OCI-LY3 (cell line): Measurements from ENCODE around the gene TMEM178A.

ENCODE experiments used
- H2AFZ ChIP-seq: fragments of 200-600, 300-600 bp; shearing (Covaris generic); 2 replicates; pipeline ENCODE4 v1.6.0; 2014; ENCODE audit warnings: antibody characterized with exemption, low read depth, low read length
- H3K27ac ChIP-seq: fragments of 200-600, 300-600 bp; sonication (generic); 2 replicates; pipeline ENCODE4 v1.5.1; 2014; ENCODE audit warnings: mild to moderate bottlenecking, low read length, moderate library complexity, mixed read lengths
- H3K27me3 ChIP-seq: fragments of 200-600, 300-600 bp; sonication (generic); 2 replicates; pipeline ENCODE4 v1.6.1; 2014; ENCODE audit warnings: low read depth, low read length, mixed read lengths
- H3K36me3 ChIP-seq: fragments of 200-600, 300-600 bp; sonication (generic); replicated peaks from 2 replicates; pipeline ENCODE3; 2014; ENCODE audit warnings: low read depth, low read length, mixed read lengths
- H3K4me1 ChIP-seq: fragments of 300-600, 200-600 bp; sonication (generic); 2 replicates; pipeline ENCODE4 v1.6.1; 2014; ENCODE audit warnings: low read length, mixed read lengths
- H3K4me2 ChIP-seq: fragments of 200-600, 300-600 bp; sonication (generic); 2 replicates; pipeline ENCODE4 v1.6.1; 2014; ENCODE audit warnings: low read length, mixed read lengths
- H3K4me3 ChIP-seq: fragments of 300-600, 200-600 bp; sonication (generic); 2 replicates; pipeline ENCODE4 v1.5.1; 2014; ENCODE audit warnings: antibody characterized with exemption, mild to moderate bottlenecking, low read length, moderate library complexity
- H3K79me2 ChIP-seq: fragments of 300-600, 200-600 bp; shearing (Covaris generic); 2 replicates; pipeline ENCODE4 v1.6.1; 2014; ENCODE audit warnings: mild to moderate bottlenecking, low read length, mixed read lengths
- H3K9ac ChIP-seq: fragments of 300-600, 200-600 bp; shearing (Covaris generic); 2 replicates; pipeline ENCODE4 v1.6.0; 2014; ENCODE audit warnings: mild to moderate bottlenecking, low read length, moderate library complexity
- H3K9me3 ChIP-seq: fragments of 200-600, 300-600 bp; shearing (Covaris generic); 2 replicates; pipeline ENCODE4 v1.6.1; 2014; ENCODE audit warnings: low read length, mixed read lengths; ENCODE audit not compliant: insufficient read depth
- H4K20me1 ChIP-seq: fragments of 200-600, 300-600 bp; sonication (generic); 2 replicates; pipeline ENCODE4 v1.6.1; 2016; ENCODE audit warnings: low read length, mixed read lengths; ENCODE audit not compliant: insufficient read depth
- CTCF ChIP-seq: fragments of 200-600, 300-600 bp; sonication (generic); IDR thresholded peaks from 2 replicates; pipeline ENCODE4 v1.5.1; 2014; ENCODE audit warnings: antibody characterized with exemption, low read length, low read depth
- EZH2phosphoT487 ChIP-seq: fragments of 200-600 bp; shearing (Covaris generic); IDR thresholded peaks from 2 replicates; pipeline ENCODE4 v1.6.1; 2018; ENCODE audit warnings: antibody characterized with exemption, mixed run types, low read depth

Gene TMEM178A

DNA sequence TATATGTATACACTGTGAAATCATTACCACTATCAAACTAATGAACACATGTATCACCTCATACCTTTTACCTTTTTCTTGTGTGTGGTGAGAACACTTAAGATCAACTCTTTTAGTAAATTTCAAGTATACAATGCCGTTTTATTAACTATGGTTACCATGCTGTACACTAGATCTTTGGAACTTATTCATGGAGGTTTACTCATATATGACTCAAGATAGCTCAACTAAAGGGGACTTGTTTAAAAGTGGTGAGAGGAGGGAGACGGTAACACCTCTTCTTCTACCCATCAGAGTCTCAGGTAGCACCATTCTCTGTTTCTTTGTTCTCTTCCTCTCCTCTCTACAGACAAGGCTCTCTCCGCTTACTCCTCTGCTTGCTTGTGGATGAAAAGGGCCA, 36.1 kb upstream of the TMEM178A start:
- H3K9ac ChIP-seq = no peak overlapping the region
- no peaks in the 10 kb centered on the region for H3K27me3 ChIP-seq
- H3K79me2 ChIP-seq = no peaks in the 10 kb centered on the region
- no peak overlapping the region for H3K4me2 ChIP-seq
- H3K9me3 ChIP-seq = no peaks in the 10 kb centered on the region
- H3K27ac ChIP-seq = no peak overlapping the region
- H3K4me3 ChIP-seq = no peak overlapping the region
- no peak overlapping the region for H2AFZ ChIP-seq
- no peaks in the 10 kb centered on the region for H4K20me1 ChIP-seq
- no peaks in the 10 kb centered on the region for H3K36me3 ChIP-seq
- H3K4me1 ChIP-seq = no peaks in the 10 kb centered on the region
- TF ChIP-seq EZH2phosphoT487 (no peak), CTCF (no peak)

GRCh38 chr2:39631256-39631655, 34.5 kb upstream of the TMEM178A start:
- Histone ChIP-seq H3K4me3 (no peak overlapping the region), H3K27ac (no peak overlapping the region), H3K9ac (no peak overlapping the region), H2AFZ (no peak overlapping the region), H3K9me3 (no peaks in the 10 kb centered on the region), H3K36me3 (no peaks in the 10 kb centered on the region), H3K4me2 (no peak overlapping the region), H3K4me1 (no peaks in the 10 kb centered on the region), H3K79me2 (no peaks in the 10 kb centered on the region), H3K27me3 (peaks cover 6% of the 10 kb centered on the region; the same call in 1 of the 2 replicates), H4K20me1 (no peaks in the 10 kb centered on the region)
- TF ChIP-seq CTCF = no peak
- TF ChIP-seq EZH2phosphoT487 = no peak

GRCh38 chr2:39631718-39632117, 34.0 kb upstream of the TMEM178A start:
- no peaks in the 10 kb centered on the region for H3K9me3 ChIP-seq
- H4K20me1 ChIP-seq = no peaks in the 10 kb centered on the region
- H3K9ac ChIP-seq = no peak overlapping the region
- H3K79me2 ChIP-seq = no peaks in the 10 kb centered on the region
- H3K27me3 ChIP-seq = peaks cover 6% of the 10 kb centered on the region; the same call in 1 of the 2 replicates
- no peaks in the 10 kb centered on the region for H3K4me1 ChIP-seq
- no peak for TF ChIP-seq CTCF
- no peak for TF ChIP-seq EZH2phosphoT487
- H2AFZ ChIP-seq = no peak overlapping the region
- H3K4me2 ChIP-seq = no peak overlapping the region
- H3K36me3 ChIP-seq = no peaks in the 10 kb centered on the region
- H3K4me3 ChIP-seq = no peak overlapping the region
- H3K27ac ChIP-seq = no peak overlapping the region

- no peak for TF ChIP-seq EZH2phosphoT487
- no peak for TF ChIP-seq CTCF
- Histone ChIP-seq H3K4me1 (no peaks in the 10 kb centered on the region), H3K36me3 (no peaks in the 10 kb centered on the region), H3K4me2 (no peak overlapping the region), H3K27me3 (peaks cover 6% of the 10 kb centered on the region; the same call in 1 of the 2 replicates), H3K9me3 (no peaks in the 10 kb centered on the region), H2AFZ (no peak overlapping the region), H3K79me2 (no peaks in the 10 kb centered on the region), H4K20me1 (no peaks in the 10 kb centered on the region), H3K9ac (no peak overlapping the region), H3K27ac (no peak overlapping the region), H3K4me3 (no peak overlapping the region)
These were observed 32.8 kb upstream of the TMEM178A start for GRCh38 chr2:39632876-39633275.
